HFFc6 (cell line): ENCODE data around the gene SIPA1L3. TPM values are rescaled to one million over a fixed set of nuclear protein-coding genes. Genes with fewer than 3 reads are reported as not detected.

Experiments
- DNase-seq: peaks from one replicate; pipeline ENCODE4 v3.0.0-alpha.2; 2018
- H3K27ac Mint-ChIP-seq: 2 replicates; pipeline ENCODE4 v1.8.0; 2020; ENCODE audit warnings: mild to moderate bottlenecking, mixed read lengths
- H3K27me3 Mint-ChIP-seq: 2 replicates; pipeline ENCODE4 v1.8.0; 2021; ENCODE audit warnings: mild to moderate bottlenecking, moderate library complexity, mixed read lengths; ENCODE audit not compliant: insufficient read depth
- H3K36me3 Mint-ChIP-seq: 2 replicates; pipeline ENCODE4 v1.8.0; 2021; ENCODE audit warnings: low read depth, mixed read lengths
- H3K4me1 Mint-ChIP-seq: 2 replicates; pipeline ENCODE4 v1.8.0; 2020; ENCODE audit warnings: low read depth, mixed read lengths
- H3K4me3 Mint-ChIP-seq: 2 replicates; pipeline ENCODE4 v1.8.0; 2020; ENCODE audit warnings: mild to moderate bottlenecking, moderate library complexity, mixed read lengths
- H3K9me3 Mint-ChIP-seq: 2 replicates; pipeline ENCODE4 v1.8.0; 2020; ENCODE audit warnings: mild to moderate bottlenecking, mixed read lengths
- CTCF ChIP-seq: fragments of 200-600 bp; sonication (generic); IDR thresholded peaks from 2 replicates; pipeline ENCODE4 v1.5.0; 2021; ENCODE audit warnings: antibody characterized with exemption, mild to moderate bottlenecking
- total RNA-seq, 6 experiments: library from RNA; stranded (reverse); fragmentation: NEBNext Ultra II Directional; extraction: Animal tissue kit (Norgen Biotek cat#: 25700); gene quantifications; 2 replicates in 1 of 6; 3 replicates in 5 of 6; pipeline ENCODE4 v1.2.3, GENCODE V29; 2021

Gene SIPA1L3
- total RNA-seq, 6 experiments from 2014 or later: 34.0 to 46.7 (median 41.8) TPM

- TF ChIP-seq CTCF: no peak
- H3K27me3 Mint-ChIP-seq: no peaks in the 10 kb centered on the region; the same call in 1 of the 2 replicates
- no peak overlapping the region for H3K27ac Mint-ChIP-seq
- no peak for DNase-seq
- H3K4me3 Mint-ChIP-seq: no peak overlapping the region
- no peaks in the 10 kb centered on the region for H3K9me3 Mint-ChIP-seq
- H3K36me3 Mint-ChIP-seq: peaks cover 16% of the 10 kb centered on the region
- H3K4me1 Mint-ChIP-seq: peaks cover 15% of the 10 kb centered on the region
These were observed 312.2 kb downstream of the SIPA1L3 start for GRCh38 chr19:38219221-38219620.

GRCh38 chr19:38221421-38221820 is 314.4 kb downstream of the SIPA1L3 start:
- peaks cover 15% of the 10 kb centered on the region for H3K4me1 Mint-ChIP-seq
- no peaks in the 10 kb centered on the region; the same call in 1 of the 2 replicates for H3K27me3 Mint-ChIP-seq
- DNase-seq: no peak
- no peak overlapping the region for H3K27ac Mint-ChIP-seq
- no peak overlapping the region for H3K4me3 Mint-ChIP-seq
- H3K9me3 Mint-ChIP-seq: no peaks in the 10 kb centered on the region
- no peak for TF ChIP-seq CTCF
- peaks cover 12% of the 10 kb centered on the region for H3K36me3 Mint-ChIP-seq

- Mint-ChIP-seq H3K4me1 (peaks cover 15% of the 10 kb centered on the region), H3K4me3 (no peak overlapping the region), H3K9me3 (no peaks in the 10 kb centered on the region), H3K27me3 (no peaks in the 10 kb centered on the region; the same call in 1 of the 2 replicates), H3K27ac (no peak overlapping the region), H3K36me3 (peaks cover 12% of the 10 kb centered on the region)
- no peak for TF ChIP-seq CTCF
- no peak for DNase-seq
These were observed 315.2 kb downstream of the SIPA1L3 start for GRCh38 chr19:38221919-38222830.

GRCh38 chr19:38223119-38223523 is 316.1 kb downstream of the SIPA1L3 start:
- peaks cover 2% of the 10 kb centered on the region for H3K27me3 Mint-ChIP-seq
- DNase-seq: no peak
- H3K4me1 Mint-ChIP-seq: peaks cover 15% of the 10 kb centered on the region
- no peak for TF ChIP-seq CTCF
- H3K4me3 Mint-ChIP-seq: peak overlapping the region; percentile 77
- H3K9me3 Mint-ChIP-seq: no peaks in the 10 kb centered on the region
- H3K36me3 Mint-ChIP-seq: peaks cover 12% of the 10 kb centered on the region
- peak overlapping the region; percentile 65; the same call in 1 of the 2 replicates for H3K27ac Mint-ChIP-seq

- Mint-ChIP-seq H3K4me1 (peaks cover 15% of the 10 kb centered on the region), H3K9me3 (no peaks in the 10 kb centered on the region), H3K4me3 (peak overlapping the region; percentile 77), H3K36me3 (peaks cover 8% of the 10 kb centered on the region), H3K27me3 (peaks cover 2% of the 10 kb centered on the region), H3K27ac (peak overlapping the region; percentile 65)
- DNase-seq: no peak
- TF ChIP-seq CTCF: no peak
These were observed 316.6 kb downstream of the SIPA1L3 start for GRCh38 chr19:38223617-38224013.
